IMR-90 (cell line): ENCODE measurements around the gene KRTAP19-8.

Experiments used
- RCOR1 ChIP-seq: IDR thresholded peaks from 2 replicates; pipeline ENCODE4 v1.6.1; 2012; ENCODE audit warnings: mild to moderate bottlenecking, low read length, improper control_type of control experiment; ENCODE audit not compliant: insufficient replicate concordance
- TF ChIP-seq, protein P1 (sequence below): conservative IDR thresholded peaks from 2 replicates; pipeline ENCODE4 v1.5.1; 2012; ENCODE audit warnings: mild to moderate bottlenecking, low read depth, low read length, improper control_type of control experiment

DNA sequence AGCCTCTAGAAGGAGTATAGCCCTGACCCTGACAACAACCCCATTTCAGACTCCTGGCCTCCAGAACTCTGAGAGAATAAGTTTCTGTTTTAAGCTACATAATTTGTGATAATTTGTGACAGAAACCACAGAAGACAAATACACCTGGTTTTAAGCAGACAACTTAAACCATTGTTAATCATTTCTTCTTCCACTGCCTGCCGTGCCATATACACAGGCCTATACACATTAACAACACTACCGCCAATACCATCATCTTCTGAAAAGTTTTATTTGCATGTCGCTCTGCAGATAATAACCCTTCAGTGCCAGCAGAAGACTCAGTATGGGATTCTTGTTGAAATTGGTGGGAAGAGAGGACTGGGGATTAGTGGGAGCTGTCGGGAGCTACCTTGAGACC lies 39.9 kb upstream of the KRTAP19-8 start:
- TF ChIP-seq, protein P1, sequence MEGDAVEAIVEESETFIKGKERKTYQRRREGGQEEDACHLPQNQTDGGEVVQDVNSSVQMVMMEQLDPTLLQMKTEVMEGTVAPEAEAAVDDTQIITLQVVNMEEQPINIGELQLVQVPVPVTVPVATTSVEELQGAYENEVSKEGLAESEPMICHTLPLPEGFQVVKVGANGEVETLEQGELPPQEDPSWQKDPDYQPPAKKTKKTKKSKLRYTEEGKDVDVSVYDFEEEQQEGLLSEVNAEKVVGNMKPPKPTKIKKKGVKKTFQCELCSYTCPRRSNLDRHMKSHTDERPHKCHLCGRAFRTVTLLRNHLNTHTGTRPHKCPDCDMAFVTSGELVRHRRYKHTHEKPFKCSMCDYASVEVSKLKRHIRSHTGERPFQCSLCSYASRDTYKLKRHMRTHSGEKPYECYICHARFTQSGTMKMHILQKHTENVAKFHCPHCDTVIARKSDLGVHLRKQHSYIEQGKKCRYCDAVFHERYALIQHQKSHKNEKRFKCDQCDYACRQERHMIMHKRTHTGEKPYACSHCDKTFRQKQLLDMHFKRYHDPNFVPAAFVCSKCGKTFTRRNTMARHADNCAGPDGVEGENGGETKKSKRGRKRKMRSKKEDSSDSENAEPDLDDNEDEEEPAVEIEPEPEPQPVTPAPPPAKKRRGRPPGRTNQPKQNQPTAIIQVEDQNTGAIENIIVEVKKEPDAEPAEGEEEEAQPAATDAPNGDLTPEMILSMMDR, result no peak
- TF ChIP-seq RCOR1, result no peak
